OCI-LY7 (cell line): ENCODE results near the gene CHST5.

Experiments
- EZH2phosphoT487 ChIP-seq: fragments of 200-600 bp; sonication (generic); IDR thresholded peaks from 2 replicates; pipeline ENCODE4 v1.6.1; 2018; ENCODE audit warnings: low read depth, borderline replicate concordance, mild to moderate bottlenecking, mixed run types, antibody characterized with exemption, low read length, moderate library complexity, mixed read lengths
- TF ChIP-seq, protein P1 (sequence below): fragments of 200-600 bp; sonication (generic); conservative IDR thresholded peaks from 2 replicates; pipeline ENCODE4 v1.5.1; 2014; ENCODE audit warnings: mild to moderate bottlenecking, antibody characterized with exemption, low read length, moderate library complexity, mixed read lengths

DNA sequence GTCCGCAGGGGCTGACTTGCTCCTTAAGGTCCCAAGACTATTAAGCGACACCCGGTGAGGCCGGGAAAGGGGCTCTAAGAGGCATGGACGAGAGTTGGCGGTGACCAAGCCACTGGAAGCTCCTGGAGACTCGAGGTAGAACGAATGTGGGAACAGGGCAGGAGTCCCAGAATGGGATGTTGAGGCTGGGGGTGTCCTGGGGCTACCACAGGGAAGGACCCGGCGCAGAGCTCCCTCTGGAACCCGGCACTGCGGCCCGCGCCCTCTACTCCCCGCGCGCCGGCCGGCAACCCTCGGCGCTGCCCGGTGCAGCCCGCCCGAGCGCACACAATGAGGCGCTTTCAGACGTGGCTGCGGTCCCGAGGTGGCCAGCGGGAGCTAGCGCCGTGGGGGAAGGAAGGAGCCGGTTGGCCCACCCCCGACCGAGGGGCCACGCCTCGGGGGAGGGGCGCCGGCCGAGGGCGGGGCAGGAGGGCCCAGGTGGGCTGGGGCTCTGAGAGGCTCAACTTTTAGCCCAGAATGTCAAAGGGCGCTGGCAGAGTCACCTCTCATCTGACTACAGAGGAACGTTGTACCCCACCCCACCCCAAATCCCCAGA lies 40.7 kb downstream of the CHST5 start, which contains the start of gene CHST6:
- TF ChIP-seq, protein P1, sequence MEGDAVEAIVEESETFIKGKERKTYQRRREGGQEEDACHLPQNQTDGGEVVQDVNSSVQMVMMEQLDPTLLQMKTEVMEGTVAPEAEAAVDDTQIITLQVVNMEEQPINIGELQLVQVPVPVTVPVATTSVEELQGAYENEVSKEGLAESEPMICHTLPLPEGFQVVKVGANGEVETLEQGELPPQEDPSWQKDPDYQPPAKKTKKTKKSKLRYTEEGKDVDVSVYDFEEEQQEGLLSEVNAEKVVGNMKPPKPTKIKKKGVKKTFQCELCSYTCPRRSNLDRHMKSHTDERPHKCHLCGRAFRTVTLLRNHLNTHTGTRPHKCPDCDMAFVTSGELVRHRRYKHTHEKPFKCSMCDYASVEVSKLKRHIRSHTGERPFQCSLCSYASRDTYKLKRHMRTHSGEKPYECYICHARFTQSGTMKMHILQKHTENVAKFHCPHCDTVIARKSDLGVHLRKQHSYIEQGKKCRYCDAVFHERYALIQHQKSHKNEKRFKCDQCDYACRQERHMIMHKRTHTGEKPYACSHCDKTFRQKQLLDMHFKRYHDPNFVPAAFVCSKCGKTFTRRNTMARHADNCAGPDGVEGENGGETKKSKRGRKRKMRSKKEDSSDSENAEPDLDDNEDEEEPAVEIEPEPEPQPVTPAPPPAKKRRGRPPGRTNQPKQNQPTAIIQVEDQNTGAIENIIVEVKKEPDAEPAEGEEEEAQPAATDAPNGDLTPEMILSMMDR: no peak
- no peak for TF ChIP-seq EZH2phosphoT487
